Neuronal stem cell (in vitro differentiated cells): Measurements from ENCODE around the gene CCNYL1. TPM values are rescaled to one million over a fixed set of nuclear protein-coding genes. Genes with fewer than 3 reads are reported as not detected.

Source experiments
- DNase-seq: peaks from one replicate; pipeline ENCODE4 v3.0.0-alpha.2; 2013; ENCODE audit warnings: low spot score
- H2AFZ ChIP-seq: one replicate; pipeline ENCODE4 v1.6.1; 2013; ENCODE audit warnings: mild to moderate bottlenecking, low read length, inconsistent platforms
- H2AK5ac ChIP-seq: 2 replicates; pipeline ENCODE4 v1.6.1; 2013; ENCODE audit warnings: low read depth, mild to moderate bottlenecking, inconsistent platforms, low read length, moderate library complexity, mixed read lengths
- H2BK120ac ChIP-seq: 2 replicates; pipeline ENCODE4 v1.6.1; 2013; ENCODE audit warnings: low read depth, mild to moderate bottlenecking, inconsistent platforms, low read length, moderate library complexity, mixed read lengths
- H2BK12ac ChIP-seq: one replicate; pipeline ENCODE4 v1.6.1; 2013; ENCODE audit warnings: low read length, inconsistent platforms
- H2BK15ac ChIP-seq: 2 replicates; pipeline ENCODE4 v1.6.1; 2013; ENCODE audit warnings: mild to moderate bottlenecking, low read length, inconsistent platforms, mixed read lengths
- H2BK5ac ChIP-seq: one replicate; pipeline ENCODE4 v1.6.1; 2013; ENCODE audit warnings: inconsistent platforms, mild to moderate bottlenecking, low read length, moderate library complexity
- H3K14ac ChIP-seq: one replicate; pipeline ENCODE4 v1.6.1; 2013; ENCODE audit warnings: low read length, inconsistent platforms
- H3K18ac ChIP-seq: 2 replicates; pipeline ENCODE4 v1.6.1; 2013; ENCODE audit warnings: low read length, inconsistent platforms
- H3K23ac ChIP-seq: 2 replicates; pipeline ENCODE4 v1.6.1; 2013; ENCODE audit warnings: low read depth, mild to moderate bottlenecking, mixed read lengths, low read length, inconsistent platforms; ENCODE audit not compliant: poor library complexity
- H3K27ac ChIP-seq: replicated peaks from 3 replicates; pipeline ENCODE4 v1.5.1; 2013; ENCODE audit warnings: low read length, inconsistent platforms
- H3K27me3 ChIP-seq, 3 experiments: 2 replicates each; pipeline ENCODE4 v1.6.1; 2013; ENCODE audit warnings: low read length in 3 of 3, mild to moderate bottlenecking in 2 of 3, inconsistent platforms in 1 of 3, low read depth in 1 of 3, mixed read lengths in 1 of 3, moderate library complexity in 1 of 3; ENCODE audit not compliant: control insufficient read depth in 3 of 3, insufficient read depth in 3 of 3
- H3K36me3 ChIP-seq, 2 donors: replicated peaks in 1 of 2; 2 replicates each; pipeline ENCODE4 v1.6.1; 2013; ENCODE audit warnings: low read length in 2 of 2; ENCODE audit not compliant: control insufficient read depth in 2 of 2, insufficient read depth in 2 of 2
- H3K4ac ChIP-seq: 2 replicates; pipeline ENCODE4 v1.6.1; 2013; ENCODE audit warnings: inconsistent platforms, mild to moderate bottlenecking, low read length, moderate library complexity
- H3K4me1 ChIP-seq, 2 donors: 1 replicate in 1 of 2; 2 replicates in 1 of 2; pipeline ENCODE4 v1.6.1; 2013; ENCODE audit warnings: low read length in 2 of 2, low read depth in 1 of 2; ENCODE audit not compliant: control insufficient read depth in 2 of 2, insufficient read depth in 1 of 2
- H3K4me2 ChIP-seq: one replicate; pipeline ENCODE4 v1.6.1; 2013; ENCODE audit warnings: mild to moderate bottlenecking, low read length, inconsistent platforms; ENCODE audit not compliant: insufficient read depth, poor library complexity, severe bottlenecking
- H3K4me3 ChIP-seq, 2 donors: 2 replicates each; pipeline ENCODE4 v1.5.1; 2013; ENCODE audit warnings: low read length in 2 of 2, mild to moderate bottlenecking in 2 of 2, inconsistent platforms in 1 of 2, moderate library complexity in 1 of 2
- H3K79me1 ChIP-seq: one replicate; pipeline ENCODE4 v1.6.1; 2013; ENCODE audit warnings: low read depth, mild to moderate bottlenecking, inconsistent platforms, low read length, moderate library complexity
- H3K9ac ChIP-seq: one replicate; pipeline ENCODE4 v1.6.1; 2013; ENCODE audit warnings: mild to moderate bottlenecking, low read depth, low read length, inconsistent platforms; ENCODE audit not compliant: poor library complexity
- H3K9me3 ChIP-seq, 2 donors: replicated peaks in 1 of 2; 2 replicates each; pipeline versions ENCODE3 to v1.6.1; 2013; ENCODE audit warnings: low read length in 2 of 2, mild to moderate bottlenecking in 2 of 2, inconsistent platforms in 1 of 2, low read depth in 1 of 2, mixed read lengths in 1 of 2, moderate library complexity in 1 of 2; ENCODE audit not compliant: control insufficient read depth in 2 of 2, insufficient read depth in 1 of 2
- H4K8ac ChIP-seq: one replicate; pipeline ENCODE4 v1.6.1; 2013; ENCODE audit warnings: low read depth, mild to moderate bottlenecking, inconsistent platforms, low read length, moderate library complexity
- H4K91ac ChIP-seq: one replicate; pipeline ENCODE4 v1.6.1; 2013; ENCODE audit warnings: low read length, low read depth, mild to moderate bottlenecking, inconsistent platforms; ENCODE audit not compliant: poor library complexity
- WGBS, 2 donors: extraction: QIAGEN DNeasy Blood & Tissue Kit; methylation state at CpG; one replicate each; pipeline ENCODE4 v1.1.7; 2013; ENCODE audit warnings: missing lambda C conversion rate in 2 of 2, mixed read lengths in 1 of 2; ENCODE audit not compliant: insufficient read length in 2 of 2, insufficient replicate concordance in 1 of 2; ENCODE audit errors: extremely low coverage in 2 of 2; 5-methylcytosine and 5-hydroxymethylcytosine counted together
- small RNA-seq: library from polyadenylated mRNA; stranded (forward); fragments of <200 nt; extraction: miRNeasy Mini kit (QIAGEN cat#:217004); gene quantifications from one replicate; pipeline ENCODE3, GENCODE V24; 2013; ENCODE audit not compliant: insufficient read depth

Gene CCNYL1

GRCh38 chr2:207801259-207801658 lies 89.8 kb downstream of the CCNYL1 start:
- H3K36me3 ChIP-seq: no peaks in the 10 kb centered on the region
- no peak overlapping the region for H2BK12ac ChIP-seq
- H3K23ac ChIP-seq: no peak overlapping the region
- peaks cover 0 to 2% of the 10 kb centered on the region in 2 donors for H3K9me3 ChIP-seq
- no CpG with 5 or more reads among the region's 3 CpGs for WGBS, 2 donors
- no peak overlapping the region for H3K4me3 ChIP-seq
- no peak overlapping the region for H3K27ac ChIP-seq
- H2AK5ac ChIP-seq: no peak overlapping the region
- DNase-seq: no peak
- no peaks in the 10 kb centered on the region for H3K79me1 ChIP-seq
- no peak overlapping the region for H3K4me2 ChIP-seq
- peaks cover 3 to 13% of the 10 kb centered on the region in 2 donors for H3K4me1 ChIP-seq
- peak overlapping the region; percentile 25 for H2AFZ ChIP-seq
- no peak overlapping the region for H3K14ac ChIP-seq
- H3K4ac ChIP-seq: no peak overlapping the region
- no peak overlapping the region for H3K9ac ChIP-seq
- no peak overlapping the region for H3K18ac ChIP-seq
- H4K91ac ChIP-seq: no peak overlapping the region
- no peaks in the 10 kb centered on the region for H3K27me3 ChIP-seq
- H2BK120ac ChIP-seq: no peak overlapping the region
- no peak overlapping the region for H2BK5ac ChIP-seq
- H2BK15ac ChIP-seq: no peak overlapping the region
- no peak overlapping the region for H4K8ac ChIP-seq

GRCh38 chr2:207802650-207803049 lies 91.2 kb downstream of the CCNYL1 start:
- DNase-seq: no peak
- Histone ChIP-seq H2AFZ (no peak overlapping the region), H3K23ac (no peak overlapping the region), H2BK5ac (no peak overlapping the region), H3K27ac (no peak overlapping the region), H4K8ac (no peak overlapping the region), H3K4ac (no peak overlapping the region), H3K9ac (no peak overlapping the region), H3K27me3 (no peaks in the 10 kb centered on the region), H2BK120ac (no peak overlapping the region), H2BK12ac (no peak overlapping the region), H4K91ac (no peak overlapping the region), H3K4me1 (peaks cover 3 to 7% of the 10 kb centered on the region in 2 donors), H3K4me3 (no peak overlapping the region), H3K4me2 (no peak overlapping the region), H3K18ac (no peak overlapping the region), H3K14ac (no peak overlapping the region), H2AK5ac (no peak overlapping the region), H3K79me1 (no peaks in the 10 kb centered on the region), H3K9me3 (peaks cover 0 to 2% of the 10 kb centered on the region in 2 donors), H3K36me3 (no peaks in the 10 kb centered on the region), H2BK15ac (no peak overlapping the region)
- WGBS, 2 donors: no CpG with 5 or more reads among the region's 6 CpGs

Small RNA genes lying within 50 kb of the gene (small RNA-seq; reads per million reads assigned to genes)
- not detected for gene RF00019
- not detected for gene RNU6-664P
